Astrocyte (in vitro differentiated cells and primary cell): ENCODE measurements around the gene TCEA2. TPM values are rescaled to one million over a fixed set of nuclear protein-coding genes. Genes with fewer than 3 reads are reported as not detected.

ENCODE experiments used
- DNase-seq: peaks from one replicate; pipeline ENCODE4 v3.0.0-alpha.2; 2010; ENCODE audit warnings: low read depth
- FAIRE-seq: peaks from 2 replicates; lab custom pipeline; 2011; peaks lifted over from hg19 to GRCh38; lab: Jason Lieb, UNC
- H2AFZ ChIP-seq: 2 replicates; pipeline ENCODE4 v1.6.0; 2012; ENCODE audit warnings: low read depth, low read length, inconsistent platforms
- H3K27ac ChIP-seq: 2 replicates; pipeline ENCODE4 v1.5.1; 2011; ENCODE audit warnings: low read depth, low read length, inconsistent platforms
- H3K27me3 ChIP-seq: 2 replicates; pipeline ENCODE4 v1.6.0; 2011; ENCODE audit warnings: low read length, inconsistent platforms; ENCODE audit not compliant: insufficient read depth
- H3K36me3 ChIP-seq: 2 replicates; pipeline ENCODE4 v1.5.1; 2011; ENCODE audit warnings: low read length, inconsistent platforms; ENCODE audit not compliant: insufficient read depth
- H3K4me1 ChIP-seq: 2 replicates; pipeline ENCODE4 v1.5.1; 2011; ENCODE audit warnings: low read length, inconsistent platforms; ENCODE audit not compliant: insufficient read depth
- H3K4me2 ChIP-seq: 2 replicates; pipeline ENCODE4 v1.6.0; 2012; ENCODE audit warnings: low read length, inconsistent platforms
- H3K4me3 ChIP-seq: 2 replicates; pipeline ENCODE4 v1.5.1; 2011; ENCODE audit warnings: low read depth, mild to moderate bottlenecking, low read length, inconsistent platforms; ENCODE audit not compliant: insufficient read depth
- H3K79me2 ChIP-seq: 2 replicates; pipeline ENCODE4 v1.6.0; 2012; ENCODE audit warnings: mild to moderate bottlenecking, low read length, inconsistent platforms; ENCODE audit not compliant: insufficient read depth
- H3K9ac ChIP-seq: 2 replicates; pipeline ENCODE4 v1.6.0; 2012; ENCODE audit warnings: mild to moderate bottlenecking, low read length, inconsistent platforms
- H3K9me3 ChIP-seq: 2 replicates; pipeline ENCODE4 v1.5.1; 2012; ENCODE audit warnings: low read depth, mild to moderate bottlenecking, low read length, inconsistent platforms; ENCODE audit not compliant: insufficient read depth
- H4K20me1 ChIP-seq: 2 replicates; pipeline ENCODE4 v1.6.0; 2012; ENCODE audit warnings: low read length, inconsistent platforms; ENCODE audit not compliant: insufficient read depth
- H3K27ac Mint-ChIP-seq: one replicate; pipeline ENCODE4 v1.8.0; 2021; ENCODE audit warnings: mild to moderate bottlenecking, mixed read lengths; ENCODE audit not compliant: unreplicated experiment
- H3K27me3 Mint-ChIP-seq: one replicate; pipeline ENCODE4 v1.8.0; 2021; ENCODE audit warnings: low read depth, mixed read lengths; ENCODE audit not compliant: unreplicated experiment
- H3K36me3 Mint-ChIP-seq: one replicate; pipeline ENCODE4 v1.8.0; 2021; ENCODE audit warnings: low read depth, mixed read lengths; ENCODE audit not compliant: unreplicated experiment
- H3K4me1 Mint-ChIP-seq: one replicate; pipeline ENCODE4 v1.8.0; 2021; ENCODE audit warnings: low read depth, mixed read lengths; ENCODE audit not compliant: unreplicated experiment
- H3K4me3 Mint-ChIP-seq: one replicate; pipeline ENCODE4 v1.8.0; 2021; ENCODE audit warnings: mild to moderate bottlenecking, moderate library complexity, mixed read lengths; ENCODE audit not compliant: unreplicated experiment
- H3K9me3 Mint-ChIP-seq: one replicate; pipeline ENCODE4 v1.8.0; 2021; ENCODE audit warnings: mild to moderate bottlenecking, mixed read lengths; ENCODE audit not compliant: unreplicated experiment
- CTCF ChIP-seq: IDR thresholded peaks from 2 replicates; pipeline ENCODE4 v1.5.1; 2011; ENCODE audit warnings: low read depth, mild to moderate bottlenecking, inconsistent platforms, low read length, moderate library complexity; ENCODE audit not compliant: insufficient read depth
- EZH2 ChIP-seq: IDR thresholded peaks from 2 replicates; pipeline ENCODE4 v1.6.1; 2012; ENCODE audit warnings: mild to moderate bottlenecking, low read length, inconsistent platforms; ENCODE audit not compliant: insufficient read depth
- total RNA-seq: library from RNA; stranded (reverse); gene quantifications from 2 replicates; pipeline ENCODE4 v1.2.1, GENCODE V29; 2021

The TCEA2 gene
- total RNA-seq, 1 donor from 2014 or later = 53.1 TPM

GRCh38 chr20:64021124-64021975, 41.6 kb upstream of the TCEA2 start:
- no peak for DNase-seq
- Histone ChIP-seq H3K27me3 (no peaks in the 10 kb centered on the region), H3K9ac (no peak overlapping the region), H4K20me1 (peaks cover 38% of the 10 kb centered on the region), H3K4me2 (no peak overlapping the region), H2AFZ (no peak overlapping the region), H3K27ac (no peak overlapping the region), H3K79me2 (no peaks in the 10 kb centered on the region), H3K4me3 (no peak overlapping the region), H3K36me3 (peaks cover 33% of the 10 kb centered on the region), H3K4me1 (no peaks in the 10 kb centered on the region), H3K9me3 (no peaks in the 10 kb centered on the region)
- H3K36me3 Mint-ChIP-seq = peaks cover 29% of the 10 kb centered on the region
- TF ChIP-seq EZH2 (no peak), CTCF (no peak)
- no peak overlapping the region for H3K27ac Mint-ChIP-seq
- no peak overlapping the region for H3K4me3 Mint-ChIP-seq
- H3K27me3 Mint-ChIP-seq = no peaks in the 10 kb centered on the region
- H3K4me1 Mint-ChIP-seq = peaks cover 3% of the 10 kb centered on the region
- no peak for FAIRE-seq
- no peaks in the 10 kb centered on the region for H3K9me3 Mint-ChIP-seq

GRCh38 chr20:64022671-64023360, 40.2 kb upstream of the TCEA2 start:
- H3K4me1 Mint-ChIP-seq = peaks cover 3% of the 10 kb centered on the region
- no peak overlapping the region for H3K4me2 ChIP-seq
- no peak overlapping the region for H3K27ac ChIP-seq
- H3K27me3 Mint-ChIP-seq = no peaks in the 10 kb centered on the region
- H3K36me3 Mint-ChIP-seq = peaks cover 27% of the 10 kb centered on the region
- no peak for TF ChIP-seq EZH2
- H3K79me2 ChIP-seq = no peaks in the 10 kb centered on the region
- H3K27ac Mint-ChIP-seq = no peak overlapping the region
- H3K9me3 ChIP-seq = no peaks in the 10 kb centered on the region
- H3K9ac ChIP-seq = no peak overlapping the region
- no peak overlapping the region for H2AFZ ChIP-seq
- FAIRE-seq = no peak
- no peaks in the 10 kb centered on the region for H3K9me3 Mint-ChIP-seq
- no peaks in the 10 kb centered on the region for H3K27me3 ChIP-seq
- H3K4me1 ChIP-seq = no peaks in the 10 kb centered on the region
- DNase-seq = no peak
- no peak overlapping the region for H3K4me3 ChIP-seq
- H4K20me1 ChIP-seq = peaks cover 38% of the 10 kb centered on the region
- H3K36me3 ChIP-seq = peaks cover 26% of the 10 kb centered on the region
- no peak overlapping the region for H3K4me3 Mint-ChIP-seq

GRCh38 chr20:64023361-64024140, 39.4 kb upstream of the TCEA2 start:
- Histone ChIP-seq H3K36me3 (peaks cover 19% of the 10 kb centered on the region), H3K4me2 (no peak overlapping the region), H3K79me2 (no peaks in the 10 kb centered on the region), H3K9me3 (no peaks in the 10 kb centered on the region), H2AFZ (no peak overlapping the region), H3K4me3 (no peak overlapping the region), H3K4me1 (no peaks in the 10 kb centered on the region), H3K9ac (no peak overlapping the region), H3K27me3 (no peaks in the 10 kb centered on the region), H4K20me1 (peaks cover 43% of the 10 kb centered on the region), H3K27ac (no peak overlapping the region)
- H3K27me3 Mint-ChIP-seq = no peaks in the 10 kb centered on the region
- FAIRE-seq (no peak), DNase-seq (no peak)
- H3K27ac Mint-ChIP-seq = peak overlapping the region; percentile 18
- H3K4me3 Mint-ChIP-seq = no peak overlapping the region
- peaks cover 3% of the 10 kb centered on the region for H3K4me1 Mint-ChIP-seq
- TF ChIP-seq EZH2 (no peak), CTCF (no peak)
- H3K9me3 Mint-ChIP-seq = no peaks in the 10 kb centered on the region
- H3K36me3 Mint-ChIP-seq = peaks cover 29% of the 10 kb centered on the region
